ENCODE data around the gene PARD3B.

DNA sequence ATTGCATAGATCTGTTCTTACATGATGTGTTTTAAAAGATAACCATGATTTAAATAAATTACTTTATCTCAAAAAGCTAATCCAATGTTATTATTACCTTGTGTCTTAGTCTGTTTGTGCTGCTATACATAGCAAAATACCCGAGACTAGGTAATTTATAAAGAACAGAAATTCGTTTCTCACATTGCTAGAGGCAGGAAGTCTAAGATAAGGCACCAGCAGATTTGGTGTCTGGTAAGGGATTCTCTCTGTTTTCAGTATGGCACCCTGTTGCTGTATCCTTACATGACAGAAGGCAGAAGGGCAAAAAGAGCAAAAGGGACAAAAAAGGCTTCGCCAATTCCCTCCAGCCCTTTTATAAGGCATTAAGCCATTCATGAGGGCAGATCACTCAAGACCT is 533.9 kb downstream of the PARD3B start:
- TF ChIP-seq, protein P1, sequence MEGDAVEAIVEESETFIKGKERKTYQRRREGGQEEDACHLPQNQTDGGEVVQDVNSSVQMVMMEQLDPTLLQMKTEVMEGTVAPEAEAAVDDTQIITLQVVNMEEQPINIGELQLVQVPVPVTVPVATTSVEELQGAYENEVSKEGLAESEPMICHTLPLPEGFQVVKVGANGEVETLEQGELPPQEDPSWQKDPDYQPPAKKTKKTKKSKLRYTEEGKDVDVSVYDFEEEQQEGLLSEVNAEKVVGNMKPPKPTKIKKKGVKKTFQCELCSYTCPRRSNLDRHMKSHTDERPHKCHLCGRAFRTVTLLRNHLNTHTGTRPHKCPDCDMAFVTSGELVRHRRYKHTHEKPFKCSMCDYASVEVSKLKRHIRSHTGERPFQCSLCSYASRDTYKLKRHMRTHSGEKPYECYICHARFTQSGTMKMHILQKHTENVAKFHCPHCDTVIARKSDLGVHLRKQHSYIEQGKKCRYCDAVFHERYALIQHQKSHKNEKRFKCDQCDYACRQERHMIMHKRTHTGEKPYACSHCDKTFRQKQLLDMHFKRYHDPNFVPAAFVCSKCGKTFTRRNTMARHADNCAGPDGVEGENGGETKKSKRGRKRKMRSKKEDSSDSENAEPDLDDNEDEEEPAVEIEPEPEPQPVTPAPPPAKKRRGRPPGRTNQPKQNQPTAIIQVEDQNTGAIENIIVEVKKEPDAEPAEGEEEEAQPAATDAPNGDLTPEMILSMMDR (CRISPR knock-in tag; IDR thresholded peaks at IDR 0.05): no peak
- no peak for TF ChIP-seq EZH2 (conservative IDR thresholded peaks at IDR 0.05; ENCODE audit: low read depth, low read length)
- no peak for TF ChIP-seq ZMYM4 (CRISPR knock-in tag; IDR thresholded peaks at IDR 0.05)
- TF ChIP-seq, protein P2, sequence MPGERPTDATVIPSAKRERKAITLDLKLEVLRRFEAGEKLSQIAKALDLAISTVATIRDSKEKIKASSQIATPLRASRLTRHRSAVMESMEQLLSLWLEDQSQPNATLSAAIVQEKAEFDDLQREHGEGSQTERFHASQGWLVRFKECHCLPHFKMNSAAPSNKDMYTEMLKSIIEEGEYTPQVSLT (CRISPR knock-in tag; IDR thresholded peaks at IDR 0.05; ENCODE audit: borderline replicate concordance, low read depth): no peak
- TF ChIP-seq, protein P3, sequence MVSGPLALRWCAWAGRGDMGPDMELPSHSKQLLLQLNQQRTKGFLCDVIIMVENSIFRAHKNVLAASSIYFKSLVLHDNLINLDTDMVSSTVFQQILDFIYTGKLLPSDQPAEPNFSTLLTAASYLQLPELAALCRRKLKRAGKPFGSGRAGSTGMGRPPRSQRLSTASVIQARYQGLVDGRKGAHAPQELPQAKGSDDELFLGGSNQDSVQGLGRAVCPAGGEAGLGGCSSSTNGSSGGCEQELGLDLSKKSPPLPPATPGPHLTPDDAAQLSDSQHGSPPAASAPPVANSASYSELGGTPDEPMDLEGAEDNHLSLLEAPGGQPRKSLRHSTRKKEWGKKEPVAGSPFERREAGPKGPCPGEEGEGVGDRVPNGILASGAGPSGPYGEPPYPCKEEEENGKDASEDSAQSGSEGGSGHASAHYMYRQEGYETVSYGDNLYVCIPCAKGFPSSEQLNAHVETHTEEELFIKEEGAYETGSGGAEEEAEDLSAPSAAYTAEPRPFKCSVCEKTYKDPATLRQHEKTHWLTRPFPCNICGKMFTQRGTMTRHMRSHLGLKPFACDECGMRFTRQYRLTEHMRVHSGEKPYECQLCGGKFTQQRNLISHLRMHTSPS (CRISPR knock-in tag; IDR thresholded peaks at IDR 0.05; ENCODE audit: low read depth): no peak
- TF ChIP-seq, protein P4, sequence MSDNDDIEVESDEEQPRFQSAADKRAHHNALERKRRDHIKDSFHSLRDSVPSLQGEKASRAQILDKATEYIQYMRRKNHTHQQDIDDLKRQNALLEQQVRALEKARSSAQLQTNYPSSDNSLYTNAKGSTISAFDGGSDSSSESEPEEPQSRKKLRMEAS (IDR thresholded peaks at IDR 0.05): no peak
- no peak for TF ChIP-seq ZNF660 (CRISPR knock-in tag; IDR thresholded peaks at IDR 0.05; ENCODE audit: borderline replicate concordance, low read depth)
- no peak for TF ChIP-seq HHEX (CRISPR knock-in tag; IDR thresholded peaks at IDR 0.05)
- no peak for TF ChIP-seq BRCA1 (CRISPR knock-in tag; IDR thresholded peaks at IDR 0.05)
- TF ChIP-seq, protein P5, sequence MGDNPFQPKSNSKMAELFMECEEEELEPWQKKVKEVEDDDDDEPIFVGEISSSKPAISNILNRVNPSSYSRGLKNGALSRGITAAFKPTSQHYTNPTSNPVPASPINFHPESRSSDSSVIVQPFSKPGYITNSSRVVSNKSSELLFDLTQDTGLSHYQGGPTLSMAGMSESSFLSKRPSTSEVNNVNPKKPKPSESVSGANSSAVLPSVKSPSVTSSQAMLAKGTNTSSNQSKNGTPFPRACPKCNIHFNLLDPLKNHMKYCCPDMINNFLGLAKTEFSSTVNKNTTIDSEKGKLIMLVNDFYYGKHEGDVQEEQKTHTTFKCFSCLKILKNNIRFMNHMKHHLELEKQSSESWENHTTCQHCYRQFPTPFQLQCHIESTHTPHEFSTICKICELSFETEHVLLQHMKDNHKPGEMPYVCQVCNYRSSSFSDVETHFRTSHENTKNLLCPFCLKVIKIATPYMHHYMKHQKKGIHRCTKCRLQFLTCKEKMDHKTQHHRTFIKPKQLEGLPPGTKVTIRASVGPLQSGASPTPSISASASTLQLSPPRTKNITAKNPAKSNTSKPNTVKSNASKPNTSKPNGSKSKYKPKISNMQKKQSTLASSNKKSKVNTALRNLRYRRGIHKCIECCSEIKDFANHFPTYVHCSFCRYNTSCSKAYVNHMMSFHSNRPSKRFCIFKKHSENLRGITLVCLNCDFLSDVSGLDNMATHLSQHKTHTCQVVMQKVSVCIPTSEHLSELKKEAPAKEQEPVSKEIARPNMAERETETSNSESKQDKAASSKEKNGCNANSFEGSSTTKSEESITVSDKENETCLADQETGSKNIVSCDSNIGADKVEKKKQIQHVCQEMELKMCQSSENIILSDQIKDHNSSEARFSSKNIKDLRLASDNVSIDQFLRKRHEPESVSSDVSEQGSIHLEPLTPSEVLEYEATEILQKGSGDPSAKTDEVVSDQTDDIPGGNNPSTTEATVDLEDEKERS (CRISPR knock-in tag; IDR thresholded peaks at IDR 0.05): no peak
- no peak for TF ChIP-seq ZNF468 (CRISPR knock-in tag; IDR thresholded peaks at IDR 0.05)
- TF ChIP-seq FOXA3 (CRISPR knock-in tag; IDR thresholded peaks at IDR 0.05): no peak
- TF ChIP-seq MYC (CRISPR knock-in tag; IDR thresholded peaks at IDR 0.05; ENCODE audit: borderline replicate concordance): no peak
- no peak for TF ChIP-seq ZNF326 (CRISPR knock-in tag; IDR thresholded peaks at IDR 0.05; ENCODE audit: borderline replicate concordance)

All from HepG2 (cell line).